K562 (cell line): ENCODE measurements around the gene PDE4A. TPM values are rescaled to one million over a fixed set of nuclear protein-coding genes. Genes with fewer than 3 reads are reported as not detected.

Source experiments
- ARID3B ChIP-seq: fragments of 250-450 bp; sonication (Bioruptor Pico); IDR thresholded peaks from 2 replicates; pipeline ENCODE4 v1.4.0; 2020; ENCODE audit warnings: borderline replicate concordance
- CHD2 ChIP-seq: IDR thresholded peaks from 2 replicates; pipeline ENCODE4 v1.6.1; 2011; ENCODE audit warnings: low read depth, low read length
- FOXM1 ChIP-seq, 2 experiments: fragments of 450-650 bp in 1 of 2; sonication (generic) in 1 of 2; formaldehyde crosslinking in 1 of 2; IDR thresholded peaks; 2 replicates each; pipeline versions ENCODE4 v1.6.1 to v1.9.0; 2017 to 2022; ENCODE audit warnings: low read depth in 2 of 2, mild to moderate bottlenecking in 2 of 2, missing genetic modification reagents in 1 of 2, moderate library complexity in 1 of 2
- FOXO4 ChIP-seq: fragments of 450-650 bp; formaldehyde crosslinking; IDR thresholded peaks from 2 replicates; pipeline ENCODE4 v1.4.0; 2020; ENCODE audit warnings: mild to moderate bottlenecking, moderate library complexity
- HOXB6 ChIP-seq: fragments of 250-450 bp; sonication (Bioruptor Pico); IDR thresholded peaks from 2 replicates; pipeline ENCODE4 v1.5.1; 2022; ENCODE audit warnings: mild to moderate bottlenecking, borderline replicate concordance
- IFI16 ChIP-seq: fragments of 250-450 bp; sonication (Bioruptor Pico); IDR thresholded peaks from 2 replicates; pipeline ENCODE4 v2.1.2; 2022; ENCODE audit warnings: mild to moderate bottlenecking, inconsistent platforms
- KDM4B ChIP-seq, 2 experiments: fragments of 450-650 bp in 1 of 2; sonication (generic) in 1 of 2; IDR thresholded peaks; 2 replicates each; pipeline ENCODE4 v1.6.1; 2016 to 2017; ENCODE audit warnings: borderline replicate concordance in 2 of 2, antibody characterized with exemption in 1 of 2, low read depth in 1 of 2, mild to moderate bottlenecking in 1 of 2
- KLF6 ChIP-seq: fragments of 250-450 bp; sonication (Bioruptor Pico); IDR thresholded peaks from 2 replicates; pipeline ENCODE4 v1.4.0; 2020; ENCODE audit warnings: mild to moderate bottlenecking, moderate library complexity, borderline replicate concordance
- PHF8 ChIP-seq: fragments of 200-600 bp; sonication (generic); IDR thresholded peaks from 2 replicates; pipeline ENCODE4 v1.6.1; 2012; ENCODE audit warnings: mixed run types, mild to moderate bottlenecking, inconsistent platforms, low read length, moderate library complexity, borderline replicate concordance
- SLC30A9 ChIP-seq: fragments of 250-450 bp; sonication (Bioruptor Pico); IDR thresholded peaks from 2 replicates; pipeline ENCODE4 v1.8.0; 2022; ENCODE audit warnings: mild to moderate bottlenecking, moderate library complexity
- SRSF3 ChIP-seq: fragments of 200-400 bp; formaldehyde crosslinking; IDR thresholded peaks from 2 replicates; pipeline ENCODE4 v1.6.1; 2016; ENCODE audit warnings: mild to moderate bottlenecking, low read length, moderate library complexity; ENCODE audit not compliant: insufficient read depth
- SRSF9 ChIP-seq: fragments of 200-400 bp; formaldehyde crosslinking; IDR thresholded peaks from 2 replicates; pipeline ENCODE4 v1.6.1; 2017; ENCODE audit warnings: low read depth, low read length, borderline replicate concordance
- XRCC4 ChIP-seq: IDR thresholded peaks from one replicate; pipeline ENCODE4 v1.6.1; 2011; ENCODE audit not compliant: insufficient read depth, insufficient read length; ENCODE audit errors: extremely low read depth
- ZNF785 ChIP-seq: fragments of 250-450 bp; sonication (Bioruptor Pico); IDR thresholded peaks from 2 replicates; pipeline ENCODE4 v1.4.0; 2020; ENCODE audit warnings: mild to moderate bottlenecking
- polyA plus RNA-seq, 8 experiments: library from polyadenylated mRNA; depleted of rRNA in 4 of 8; stranded (reverse) in 5 of 8; unstranded in 3 of 8; fragments of >200 nt; fragmentation: Nextera tagmentation in 2 of 8; fragmentation: Illumina TruSeq in 1 of 8; extraction: Ambion mirVana in 2 of 8; extraction: Trizol in 1 of 8; gene quantifications; 2 replicates each; pipeline versions ENCODE4 v1.2.1 to v1.2.3, GENCODE V29; 2011 to 2014; ENCODE audit warnings: inconsistent platforms in 1 of 8, missing spikeins in 1 of 8
- total RNA-seq, 7 experiments: library from RNA; depleted of rRNA in 6 of 7; stranded (reverse); fragments of >200 nt in 6 of 7; fragmentation: Illumina TruSeq in 2 of 7; extraction: Trizol in 2 of 7; gene quantifications; 2 replicates each; pipeline versions ENCODE4 v1.2.1 to v1.2.3, GENCODE V29; 2011 to 2021; ENCODE audit warnings: low replicate concordance in 1 of 7
- TF ChIP-seq, protein P1 (sequence below): conservative IDR thresholded peaks from 2 replicates; pipeline ENCODE4 v1.6.1; 2011; ENCODE audit warnings: low read depth, mild to moderate bottlenecking, low read length; ENCODE audit not compliant: control insufficient read depth

The PDE4A gene
- total and polyA plus RNA-seq, 9 of the 15 experiments (the other 6 are each of a cell fraction or from before 2014, with no cell fraction given), result 0.66 to 26.9 (median 4.6) TPM

GRCh38 chr19:10478903-10479384, 58.6 kb downstream of the PDE4A start (continued):
- TF ChIP-seq PHF8 (peak; percentile 29; the same call in 1 of the 2 replicates), FOXM1 (IDR thresholded peaks at IDR 0.05; ENCODE audit: low read depth) (0 out of 2 replicates have a peak, but pooled peaks have one; percentile 23), FOXM1 (CRISPR knock-in tag; IDR thresholded peaks at IDR 0.05; ENCODE audit: low read depth) (no peak), IFI16 (CRISPR knock-in tag) (no peak), KLF6 (no peak), SRSF3 (no peak), ARID3B (CRISPR knock-in tag) (no peak), CHD2 (peak; percentile 56; the same call in 1 of the 2 replicates), KDM4B (IDR thresholded peaks at IDR 0.05; ENCODE audit: borderline replicate concordance in 2 of 2, low read depth in 1 of 2) (0 out of 4 replicates have a peak, but pooled peaks of 1 of the 2 experiments have one; percentile 22), FOXO4 (CRISPR knock-in tag) (no peak), SRSF9 (no peak), SLC30A9 (no peak), XRCC4 (no peak), HOXB6 (CRISPR knock-in tag) (no peak), ZNF785 (CRISPR knock-in tag) (no peak)
- TF ChIP-seq, protein P1, sequence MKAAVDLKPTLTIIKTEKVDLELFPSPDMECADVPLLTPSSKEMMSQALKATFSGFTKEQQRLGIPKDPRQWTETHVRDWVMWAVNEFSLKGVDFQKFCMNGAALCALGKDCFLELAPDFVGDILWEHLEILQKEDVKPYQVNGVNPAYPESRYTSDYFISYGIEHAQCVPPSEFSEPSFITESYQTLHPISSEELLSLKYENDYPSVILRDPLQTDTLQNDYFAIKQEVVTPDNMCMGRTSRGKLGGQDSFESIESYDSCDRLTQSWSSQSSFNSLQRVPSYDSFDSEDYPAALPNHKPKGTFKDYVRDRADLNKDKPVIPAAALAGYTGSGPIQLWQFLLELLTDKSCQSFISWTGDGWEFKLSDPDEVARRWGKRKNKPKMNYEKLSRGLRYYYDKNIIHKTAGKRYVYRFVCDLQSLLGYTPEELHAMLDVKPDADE, result no peak
